HG03045 (cell line): ENCODE results near the gene COPS8.

Source experiments
- ATAC-seq: cut with Tn5 transposase; IDR thresholded peaks from one replicate; pipeline ENCODE4 v1.9.1; 2021; ENCODE audit warnings: mild to moderate bottlenecking, moderate library complexity; ENCODE audit not compliant: unreplicated experiment

COPS8 gene

DNA sequence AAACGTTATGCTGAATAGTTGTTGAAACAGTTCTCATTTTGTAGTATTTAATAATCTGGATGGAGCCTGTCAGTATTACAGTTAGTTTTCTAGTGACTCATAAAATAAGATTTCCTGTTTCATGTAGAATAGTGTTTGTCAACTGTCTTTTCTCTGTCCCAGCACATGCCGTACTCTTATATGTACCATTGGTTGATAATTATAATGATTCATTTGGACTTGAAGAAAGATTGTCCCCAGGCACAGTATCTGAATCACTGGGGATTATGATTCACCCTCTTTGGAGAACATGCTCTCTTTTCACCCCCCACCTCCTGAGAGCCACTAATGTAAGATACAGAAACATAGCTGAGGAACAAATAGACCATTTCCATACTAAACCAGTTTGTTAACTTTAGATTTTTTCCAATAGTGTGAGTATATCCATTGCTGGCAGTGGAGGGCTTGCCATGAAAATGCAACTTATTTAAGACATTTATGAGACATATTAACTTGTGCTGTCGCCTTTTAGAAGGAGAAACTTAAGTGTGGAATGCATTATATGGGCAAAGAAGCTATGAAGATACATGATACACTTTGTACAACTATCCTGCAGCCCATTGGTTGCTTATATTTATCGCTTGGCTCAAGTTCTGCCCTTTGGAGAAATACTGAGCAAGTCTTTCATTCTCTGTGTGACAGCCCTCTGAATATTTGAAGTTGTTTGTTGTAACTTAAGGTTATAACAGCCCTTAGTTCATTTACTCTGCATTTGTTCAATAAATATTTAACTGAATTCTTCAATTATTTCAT lies 12.4 kb downstream of the COPS8 start:
- no peak for ATAC-seq

DNA sequence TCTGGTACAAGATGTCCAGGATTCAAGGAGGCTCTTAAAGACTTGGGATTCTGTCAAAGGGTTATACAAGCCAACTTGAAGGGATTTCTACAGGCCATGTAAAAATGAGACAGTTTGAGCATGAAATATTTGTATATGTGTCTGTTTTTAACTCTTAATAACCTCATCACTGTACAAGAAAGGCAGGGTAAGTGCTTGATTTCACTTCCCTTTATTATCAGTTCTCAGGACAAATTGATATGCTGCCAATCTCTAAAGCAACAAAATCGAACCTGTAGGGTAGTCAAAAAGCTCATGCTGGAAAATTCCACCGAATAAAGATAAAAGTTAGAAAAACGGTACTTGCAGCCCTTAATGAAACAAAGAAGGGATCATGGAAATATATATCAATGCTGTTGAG lies 14.1 kb downstream of the COPS8 start:
- no peak for ATAC-seq

DNA sequence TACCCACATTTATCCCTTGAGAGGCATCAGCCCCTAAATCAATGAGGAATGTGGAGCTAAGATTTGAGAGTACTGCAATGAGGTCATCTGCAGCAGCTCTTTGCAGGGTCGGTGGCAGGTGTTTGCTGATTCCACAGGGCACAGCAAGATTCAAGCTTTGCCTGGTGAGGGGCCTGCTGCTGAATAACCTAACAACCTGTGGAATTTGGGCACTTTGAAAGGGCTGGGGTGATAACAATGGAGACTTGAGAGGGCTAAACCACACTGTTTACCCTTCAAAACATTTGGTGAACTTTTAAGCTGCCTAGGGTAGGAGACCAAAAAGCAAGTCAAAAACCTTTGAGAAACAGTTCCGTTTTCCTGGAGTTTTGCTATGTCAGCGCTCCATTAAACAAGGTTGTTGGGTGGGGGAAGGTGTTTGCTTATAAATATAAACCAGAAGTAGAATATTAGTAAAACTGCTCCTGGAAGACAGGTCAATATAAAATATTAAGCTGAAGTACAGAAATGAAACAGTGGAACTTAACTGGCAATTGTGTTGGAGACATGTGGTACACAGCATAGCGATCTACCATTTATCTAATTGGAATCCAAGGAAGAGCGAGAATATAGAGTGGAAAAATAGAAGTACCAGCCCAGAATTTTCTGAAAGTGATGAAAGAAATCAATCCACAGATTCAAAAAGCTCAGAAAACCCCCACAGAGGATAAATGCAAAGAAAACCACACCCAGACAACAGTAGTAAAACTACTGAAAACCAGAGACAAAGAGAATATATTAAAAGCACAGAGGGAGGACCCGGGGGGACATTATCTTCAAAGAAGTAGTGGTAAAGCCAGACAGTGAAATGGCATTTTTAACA lies 15.7 kb downstream of the COPS8 start:
- ATAC-seq = no peak

DNA sequence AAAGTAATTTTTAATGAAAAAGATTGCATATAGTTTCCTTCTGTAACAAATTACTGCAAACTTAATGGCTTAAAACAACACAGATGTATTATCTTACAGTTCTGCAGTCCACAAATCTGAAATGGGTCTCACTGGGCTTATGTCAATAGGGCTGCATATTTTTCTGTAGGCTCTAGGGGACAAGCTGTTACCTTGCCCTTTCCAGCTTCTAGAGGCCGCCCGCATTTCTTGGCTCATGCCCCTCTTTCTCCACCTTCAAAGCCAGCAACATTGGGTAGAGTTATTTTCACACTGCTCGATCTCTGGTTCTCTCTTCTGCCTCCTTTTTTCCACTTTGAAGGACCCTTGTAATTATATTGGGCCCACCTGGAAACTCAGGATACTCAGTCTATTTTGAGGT lies 16.7 kb downstream of the COPS8 start:
- ATAC-seq = no peak

DNA sequence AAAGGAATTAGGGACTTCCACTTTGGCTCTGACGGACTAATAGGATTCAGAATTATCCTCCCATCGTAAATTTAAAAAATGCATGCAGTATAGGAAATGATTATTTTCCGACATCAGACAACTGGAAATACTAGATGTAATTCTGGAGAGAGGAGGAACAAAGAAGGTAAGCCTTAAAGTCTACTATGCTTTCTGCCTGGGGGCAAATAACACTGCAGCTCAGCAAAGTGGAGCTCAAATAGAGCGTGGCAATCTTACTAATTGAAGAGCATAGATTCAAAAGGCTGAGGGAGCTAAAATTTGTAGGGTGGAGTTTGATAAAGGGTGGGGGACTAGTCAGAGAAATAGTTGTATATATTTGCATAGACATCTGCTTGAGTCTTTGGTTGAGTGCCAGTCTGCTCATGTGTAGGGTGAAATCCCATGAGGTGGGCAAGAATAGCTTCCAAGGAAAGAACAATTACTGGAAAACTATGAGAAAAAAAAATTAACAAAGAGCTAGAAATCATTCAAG lies 23.8 kb downstream of the COPS8 start:
- ATAC-seq = no peak

DNA sequence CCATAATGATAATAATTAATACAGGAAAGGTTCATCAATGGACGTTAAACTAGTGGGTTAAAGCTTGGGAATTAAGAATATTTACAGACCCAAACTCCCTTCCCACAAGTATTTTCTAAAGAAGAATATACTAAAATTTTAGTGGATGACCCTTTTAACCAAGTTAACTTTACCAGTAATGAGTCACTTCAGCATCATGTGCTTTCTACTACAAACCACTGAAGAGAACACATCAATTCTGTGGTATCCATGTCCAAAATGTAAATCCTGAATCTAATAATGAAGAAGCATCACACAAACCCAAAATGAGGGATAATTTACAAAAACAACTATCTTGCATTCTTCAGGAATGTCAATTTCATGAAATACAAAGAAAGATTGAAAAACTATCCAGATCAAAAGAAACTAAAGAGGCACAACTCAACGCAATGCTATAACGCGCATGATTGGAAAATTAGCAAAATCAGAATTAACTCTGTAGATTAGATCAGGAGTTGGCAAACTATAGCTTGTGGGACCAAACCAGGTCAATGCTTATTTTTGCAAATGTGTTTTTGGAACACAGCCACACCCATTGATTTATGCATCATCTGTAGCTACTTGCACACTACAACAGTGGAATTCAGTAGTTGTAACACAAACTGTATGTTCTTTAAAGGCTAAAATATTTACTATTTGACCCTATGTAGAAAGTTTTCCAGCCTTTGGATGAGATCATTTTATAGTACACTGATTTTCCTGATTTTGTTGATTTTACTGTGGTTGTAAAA lies 27.5 kb downstream of the COPS8 start:
- ATAC-seq = no peak

DNA sequence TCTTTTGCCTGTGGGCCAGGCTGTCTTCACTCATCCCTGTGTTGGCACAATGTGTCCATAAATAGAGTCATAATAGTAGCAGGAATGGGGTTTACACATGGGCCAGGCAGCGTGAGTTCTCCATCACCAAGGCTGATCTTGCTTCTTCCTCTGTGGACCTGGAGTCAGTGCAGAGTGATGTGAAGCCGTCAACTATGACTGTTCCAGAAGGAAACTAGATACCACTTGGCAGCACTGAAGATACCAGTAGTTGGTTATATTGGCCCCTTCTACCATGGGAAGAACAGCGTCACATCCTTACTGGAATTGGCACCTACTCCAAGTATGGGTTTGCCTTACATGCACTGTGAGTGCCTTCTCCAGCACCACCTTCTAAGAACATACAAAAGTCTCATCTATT lies 30.2 kb downstream of the COPS8 start:
- ATAC-seq = no peak

DNA sequence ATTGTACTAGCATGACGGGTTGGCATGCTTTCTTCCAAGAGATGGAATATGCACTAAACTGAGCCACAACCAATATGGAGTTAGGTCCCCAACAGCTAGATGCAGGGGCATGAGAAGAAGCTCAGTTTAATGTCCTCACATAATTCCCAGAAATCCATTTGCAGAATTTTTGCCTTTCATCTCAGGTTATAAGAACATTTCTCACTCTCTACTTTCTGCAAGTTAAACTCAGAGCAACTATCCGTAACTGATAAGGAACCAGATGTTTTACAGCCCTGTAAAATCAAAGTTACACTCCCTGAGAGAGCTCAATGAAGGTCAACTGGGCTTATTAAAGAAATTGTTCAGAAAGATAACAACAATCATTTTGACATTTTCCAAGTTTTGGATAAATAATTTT lies 30.7 kb downstream of the COPS8 start:
- no peak for ATAC-seq

DNA sequence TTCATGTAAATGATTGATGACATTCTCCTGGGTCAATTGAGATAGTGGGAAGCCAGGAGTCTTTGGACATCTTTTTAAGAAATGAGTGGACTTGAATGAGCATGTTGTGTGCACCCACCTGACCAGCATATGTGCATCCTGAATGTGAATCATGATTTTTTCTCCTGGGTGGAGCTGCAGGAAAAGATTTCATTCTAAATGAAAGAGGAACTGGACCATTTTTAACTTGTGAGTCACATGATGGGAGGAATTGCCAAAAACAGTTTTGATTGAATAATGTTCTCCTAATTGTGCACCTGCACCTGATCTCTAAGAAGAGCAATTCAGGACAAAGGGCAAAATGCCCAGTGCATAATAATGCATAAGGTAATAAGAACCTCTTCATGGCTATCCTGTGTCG lies 32.3 kb downstream of the COPS8 start:
- ATAC-seq = no peak

DNA sequence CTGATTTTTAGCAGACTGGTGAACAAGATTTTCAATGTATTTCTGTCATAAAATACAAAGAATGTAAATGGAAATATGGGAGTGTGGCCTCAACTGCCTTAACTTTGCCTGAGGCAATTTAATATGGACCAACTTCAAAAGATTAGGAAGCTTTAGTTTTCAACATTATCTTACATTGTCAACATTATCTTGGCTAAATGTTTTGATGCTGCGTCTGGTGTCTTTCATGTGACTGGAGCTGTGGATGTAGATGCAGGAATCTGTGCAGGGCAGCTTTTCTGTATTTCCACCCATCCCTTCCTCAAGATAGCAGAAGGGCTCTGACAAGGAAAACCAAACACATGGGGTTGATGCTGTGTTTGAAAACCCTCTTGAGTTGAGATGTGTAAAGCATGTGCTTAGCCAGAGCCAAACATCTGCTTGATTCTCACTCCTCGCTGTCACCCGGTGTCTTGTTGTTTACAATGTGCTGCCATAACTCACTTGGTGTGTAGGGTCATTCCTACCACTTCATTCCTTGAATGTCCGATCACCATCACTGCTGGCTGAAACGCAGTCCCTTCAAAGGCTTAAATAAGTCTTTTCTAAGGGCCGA lies 33.0 kb downstream of the COPS8 start:
- no peak for ATAC-seq

DNA sequence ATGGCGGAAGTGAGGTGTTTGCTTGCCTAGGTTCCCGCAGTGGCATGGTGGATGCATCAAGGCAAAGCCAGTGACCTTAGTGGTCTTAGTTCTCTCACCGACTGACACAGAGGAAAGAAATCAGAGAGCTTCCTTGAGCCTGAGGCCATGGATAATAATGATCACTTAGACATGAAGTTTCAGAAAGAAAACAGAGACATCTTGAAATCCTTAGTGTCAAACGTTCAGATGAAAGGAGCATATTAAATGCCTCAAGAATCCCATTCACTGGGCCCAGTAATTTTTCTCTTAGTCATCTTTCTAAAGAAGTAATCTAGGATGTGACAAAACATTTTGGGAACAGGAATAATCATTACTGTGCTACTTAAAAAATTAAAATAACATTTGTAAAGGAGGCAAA lies 35.2 kb downstream of the COPS8 start:
- ATAC-seq = no peak

DNA sequence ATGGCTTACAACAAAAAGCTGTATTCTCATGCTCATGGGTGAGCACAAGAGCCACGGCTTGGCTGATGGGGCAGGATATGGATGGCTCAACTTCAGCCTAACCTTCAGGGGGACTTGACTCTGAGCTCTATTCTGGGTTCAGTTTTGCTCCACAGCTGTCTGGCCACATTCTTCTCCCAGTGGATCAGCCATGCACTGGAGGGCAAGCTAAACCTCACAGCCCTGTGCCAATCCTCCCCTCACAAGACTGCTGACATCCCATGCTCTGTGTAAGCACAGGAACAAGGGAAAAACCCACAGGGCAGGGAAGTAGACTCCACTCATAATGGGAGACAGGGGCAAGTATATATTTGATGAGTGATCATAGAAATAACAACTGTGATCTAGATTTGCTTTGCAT lies 35.6 kb downstream of the COPS8 start:
- ATAC-seq = no peak

DNA sequence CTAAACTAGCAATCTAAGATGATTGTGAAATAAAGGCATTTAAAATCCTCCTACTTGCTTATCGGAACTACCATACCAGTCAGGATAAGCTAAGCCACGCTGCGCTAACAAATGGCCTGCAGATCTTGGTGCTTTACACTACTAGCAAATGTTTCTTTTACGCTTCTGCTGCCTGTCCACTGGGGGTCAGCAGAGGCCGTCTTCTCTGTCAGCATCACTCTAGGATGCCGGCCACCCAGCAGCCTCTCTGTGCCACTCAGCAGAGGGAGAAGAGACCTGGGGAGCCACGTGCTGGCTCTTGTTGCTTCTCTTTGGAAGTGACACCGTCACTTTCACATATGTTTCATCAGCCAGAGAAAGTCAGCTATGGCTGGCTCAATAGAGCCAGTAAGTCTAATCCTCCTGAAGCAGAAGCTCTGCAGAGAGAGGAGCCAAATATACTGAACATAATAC lies 36.6 kb downstream of the COPS8 start:
- ATAC-seq = no peak

DNA sequence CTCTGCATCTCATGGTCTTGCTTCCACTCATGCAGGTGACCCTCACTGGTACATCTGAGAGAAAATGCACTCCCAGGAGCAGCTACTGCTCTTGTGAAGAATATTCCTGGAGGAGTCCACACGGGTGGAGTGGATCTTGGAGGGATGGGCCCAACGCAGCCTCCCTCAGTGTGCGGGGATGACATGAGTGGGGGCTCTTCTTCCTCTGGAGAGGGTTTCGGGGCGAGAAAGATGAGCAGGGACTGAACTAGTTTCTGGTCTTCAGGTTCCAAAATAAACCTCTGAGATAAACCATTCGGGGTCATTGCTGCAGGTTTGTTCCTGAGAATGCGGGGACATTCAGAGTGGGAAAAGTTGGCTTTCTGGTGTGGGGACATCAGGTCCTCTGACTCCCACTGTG lies 39.1 kb downstream of the COPS8 start:
- ATAC-seq = no peak

DNA sequence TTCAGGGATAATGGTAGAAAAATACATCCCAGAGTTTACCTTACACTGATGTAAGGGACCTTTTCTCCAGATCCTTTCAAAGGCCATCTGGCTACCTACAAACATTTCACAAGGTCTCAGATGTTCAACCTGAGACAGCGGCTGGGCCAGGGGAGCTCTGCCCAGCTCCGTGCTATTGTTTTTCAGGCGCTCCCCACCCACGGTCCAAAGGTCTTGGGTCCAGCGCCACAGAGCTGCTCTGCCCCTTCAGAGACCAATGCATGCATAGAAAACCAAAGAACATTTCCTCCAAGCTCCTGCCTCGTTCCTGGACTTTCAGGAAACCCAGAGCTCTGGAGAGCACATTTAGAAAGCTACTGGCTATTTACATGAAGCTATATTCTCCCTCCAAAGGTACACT lies 40.3 kb downstream of the COPS8 start:
- no peak for ATAC-seq

DNA sequence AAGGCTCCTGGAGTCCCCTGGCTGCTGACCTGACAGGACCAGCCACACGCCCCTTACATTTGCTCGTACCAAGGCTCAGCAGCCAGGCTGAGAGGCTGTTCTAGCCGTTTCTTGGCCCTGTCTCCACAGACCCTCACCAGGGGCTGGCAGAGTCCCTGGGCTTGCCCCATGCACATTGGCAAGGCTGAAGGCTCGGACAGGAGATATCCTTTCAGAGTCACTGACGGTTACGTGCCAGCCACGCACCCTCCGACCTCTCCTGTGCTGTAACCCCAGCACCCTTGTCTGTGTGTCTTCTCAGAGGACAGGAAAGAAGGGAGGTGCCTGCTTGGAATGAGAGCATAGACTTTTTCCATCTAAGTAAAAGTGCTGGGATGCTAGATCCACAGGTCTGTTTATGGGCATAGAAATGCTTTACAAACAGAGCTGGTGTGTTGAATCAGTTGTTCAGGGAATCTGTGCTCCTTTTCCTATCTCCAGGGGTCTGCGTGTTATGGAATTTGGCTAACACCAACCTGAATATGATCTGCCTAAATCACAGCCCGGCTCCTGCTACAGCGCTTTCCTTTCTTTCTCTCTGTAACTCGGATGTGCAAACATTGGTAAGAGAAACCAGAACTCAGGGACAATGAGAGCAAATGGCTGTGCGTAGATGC lies 41.0 kb downstream of the COPS8 start:
- no peak for ATAC-seq

DNA sequence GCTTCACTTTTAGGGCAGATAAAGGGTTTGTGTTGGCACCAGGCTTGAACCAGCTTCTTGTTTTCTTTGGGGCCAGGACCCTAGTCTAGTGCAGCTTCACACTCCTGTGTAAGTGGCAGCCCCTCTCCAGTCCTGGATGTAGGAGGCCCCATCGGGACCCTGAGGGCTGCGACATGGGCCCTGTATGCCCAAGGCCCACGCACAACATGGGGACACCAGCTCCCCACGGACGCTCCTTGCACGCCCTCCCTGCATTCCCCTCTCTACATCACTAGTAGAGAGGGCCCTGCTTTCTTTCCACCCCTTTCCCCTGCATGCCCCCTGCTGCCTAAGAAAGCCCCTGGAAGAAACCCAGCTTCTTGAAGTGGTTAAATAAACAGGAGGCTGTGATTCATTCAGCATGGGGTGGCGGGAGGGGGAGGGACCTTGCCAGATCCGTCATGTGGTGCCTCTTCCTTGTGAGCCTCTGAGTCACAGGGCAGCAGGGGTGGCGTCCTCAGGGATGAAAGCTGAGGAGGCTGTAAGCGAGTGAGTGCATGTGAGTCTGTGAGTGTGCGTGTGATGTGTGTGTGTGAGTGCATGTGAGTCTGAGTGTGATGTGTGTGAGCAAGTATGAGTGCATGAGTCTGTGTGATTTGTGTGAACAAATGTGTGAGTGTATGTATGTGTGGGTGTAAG lies 42.5 kb downstream of the COPS8 start:
- no peak for ATAC-seq

DNA sequence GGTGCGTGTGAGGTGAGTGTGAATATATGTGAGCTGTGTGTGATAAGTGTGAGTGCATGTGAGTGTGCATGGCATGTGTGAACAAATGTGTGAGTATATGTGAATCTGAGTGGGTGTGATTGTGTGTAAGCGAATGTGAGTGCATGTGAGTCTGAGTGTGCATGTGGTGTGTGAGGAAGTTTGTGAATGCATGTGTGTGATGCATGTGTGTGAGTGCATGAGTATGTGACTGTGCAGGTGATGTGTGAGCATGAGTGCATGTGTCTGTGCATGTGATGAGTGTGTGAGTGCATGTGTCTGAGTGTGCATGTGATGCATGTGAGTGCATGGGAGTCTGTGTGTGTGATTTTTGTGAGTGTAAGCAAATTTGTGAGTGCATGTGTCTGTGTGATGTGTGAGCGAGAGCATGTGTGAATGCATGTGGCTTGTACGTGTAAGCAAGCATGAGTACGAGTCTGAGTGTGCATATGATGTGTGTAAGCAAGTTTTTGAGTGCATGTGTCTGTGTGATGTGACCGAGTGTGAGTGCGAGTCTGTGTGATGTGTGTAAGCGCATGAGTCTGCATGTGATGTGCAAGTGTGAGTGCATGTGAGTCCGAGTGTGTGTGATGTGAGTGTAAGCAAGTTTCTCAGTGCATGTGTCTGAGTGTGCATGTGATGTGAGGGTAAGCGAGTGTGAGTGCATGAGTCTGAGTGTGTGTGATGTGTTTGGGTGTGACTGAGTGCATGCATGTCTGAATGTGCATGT lies 43.3 kb downstream of the COPS8 start:
- no peak for ATAC-seq

DNA sequence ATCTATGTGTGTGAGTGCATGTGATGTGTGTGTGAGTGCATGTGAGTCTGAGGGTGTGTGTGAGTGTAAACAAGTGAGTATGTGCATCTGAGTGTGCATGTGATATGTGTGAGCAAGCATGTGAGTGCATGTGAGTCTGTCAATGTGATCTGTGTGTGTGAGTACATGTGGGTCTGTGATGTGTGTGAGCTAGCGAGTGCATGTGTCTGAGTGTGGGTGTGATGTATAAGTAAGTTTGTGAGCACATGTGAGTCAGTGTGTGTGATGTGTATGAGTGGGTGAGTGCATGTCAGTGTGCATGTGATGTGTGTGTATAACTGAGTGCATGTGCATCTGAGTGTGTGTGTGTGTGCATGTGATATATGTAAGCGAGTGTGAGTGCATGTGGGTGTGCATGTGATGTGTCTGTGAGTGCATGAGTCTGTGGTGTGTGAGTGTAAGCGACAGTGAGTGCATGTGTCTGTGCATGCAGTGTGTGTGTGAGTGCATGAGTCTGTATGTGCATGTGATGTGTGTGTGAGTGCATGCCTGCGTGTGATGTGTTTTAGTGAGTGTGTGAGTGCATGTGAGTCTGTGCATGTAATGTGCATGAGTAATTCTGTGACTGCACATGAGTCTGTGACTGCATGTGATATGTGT lies 44.1 kb downstream of the COPS8 start:
- ATAC-seq = no peak
